ENCODE data around the gene METAP1D. TPM values are rescaled to one million over a fixed set of nuclear protein-coding genes. Genes with fewer than 3 reads are reported as not detected.

Gene METAP1D
- total RNA-seq, 6 donors from 2014 or later = 0.11 to 6.3 (median 2.9) TPM

GRCh38 chr2:172049567-172050120 is 49.9 kb downstream of the METAP1D start:
- H3K27ac ChIP-seq = no peak overlapping the region
- TF ChIP-seq POLR2AphosphoS5 (IDR thresholded peaks at IDR 0.05) (no peak), POLR2A (IDR thresholded peaks at IDR 0.05) (no peak), CTCF (IDR thresholded peaks at IDR 0.05) (no peak), EP300 (IDR thresholded peaks at IDR 0.05) (no peak)
- WGBS, 2 donors = 93 to 97% methylated on average over 2 of the region's 2 CpGs

GRCh38 chr2:172050479-172051125 is 50.8 kb downstream of the METAP1D start:
- no peak for ATAC-seq (ENCODE audit: low FRiP score in 2 of 2)
- 94 to 97% methylated on average over 1 of the region's 1 CpG for WGBS, 2 donors

More at GRCh38 chr2:172049567-172050120, 49.9 kb downstream of the METAP1D start:
- Histone ChIP-seq H3K4me1 (no peaks in the 10 kb centered on the region), H3K9me3 (no peaks in the 10 kb centered on the region), H3K36me3 (no peaks in the 10 kb centered on the region), H3K27me3 (no peaks in the 10 kb centered on the region), H3K4me3 (no peak overlapping the region)
- DNase-seq = no peak
- no peak for ATAC-seq (ENCODE audit: low FRiP score in 2 of 2)

GRCh38 chr2:172052000-172052983 is 52.5 kb downstream of the METAP1D start:
- Histone ChIP-seq H3K4me3 (no peak overlapping the region), H3K9me3 (no peaks in the 10 kb centered on the region), H3K27me3 (no peaks in the 10 kb centered on the region), H3K4me1 (no peaks in the 10 kb centered on the region), H3K36me3 (no peaks in the 10 kb centered on the region), H3K27ac (no peak overlapping the region)
- TF ChIP-seq POLR2A (IDR thresholded peaks at IDR 0.05) (no peak), EP300 (IDR thresholded peaks at IDR 0.05) (no peak), CTCF (IDR thresholded peaks at IDR 0.05) (no peak), POLR2AphosphoS5 (IDR thresholded peaks at IDR 0.05) (no peak)
- 60 to 65% methylated on average over 4 of the region's 4 CpGs for WGBS, 2 donors
- no peak for ATAC-seq (ENCODE audit: low FRiP score in 2 of 2)
- no peak for DNase-seq

More at GRCh38 chr2:172050479-172051125, 50.8 kb downstream of the METAP1D start:
- no peaks in the 10 kb centered on the region for H3K4me1 ChIP-seq
- DNase-seq = no peak
- H3K27ac ChIP-seq = no peak overlapping the region
- no peaks in the 10 kb centered on the region for H3K9me3 ChIP-seq
- H3K27me3 ChIP-seq = no peaks in the 10 kb centered on the region
- no peak overlapping the region for H3K4me3 ChIP-seq
- TF ChIP-seq POLR2A (IDR thresholded peaks at IDR 0.05) (no peak), POLR2AphosphoS5 (IDR thresholded peaks at IDR 0.05) (no peak), CTCF (IDR thresholded peaks at IDR 0.05) (no peak), EP300 (IDR thresholded peaks at IDR 0.05) (no peak)
- H3K36me3 ChIP-seq = no peaks in the 10 kb centered on the region

- no peaks in the 10 kb centered on the region for H3K27me3 ChIP-seq
- no peak overlapping the region for H3K4me3 ChIP-seq
- 84 to 97% methylated on average over 1 of the region's 1 CpG for WGBS, 2 donors
- H3K27ac ChIP-seq = no peak overlapping the region
- TF ChIP-seq EP300 (IDR thresholded peaks at IDR 0.05) (no peak), CTCF (IDR thresholded peaks at IDR 0.05) (no peak), POLR2A (IDR thresholded peaks at IDR 0.05) (no peak), POLR2AphosphoS5 (IDR thresholded peaks at IDR 0.05) (no peak)
- no peak for ATAC-seq (ENCODE audit: low FRiP score in 2 of 2)
- DNase-seq = no peak
- H3K9me3 ChIP-seq = no peaks in the 10 kb centered on the region
- no peaks in the 10 kb centered on the region for H3K36me3 ChIP-seq
- no peaks in the 10 kb centered on the region for H3K4me1 ChIP-seq
Observed at GRCh38 chr2:172053486-172053885, 53.7 kb downstream of the METAP1D start.
